ENCODE results near the gene EEF1A1. TPM values are rescaled to one million over a fixed set of nuclear protein-coding genes. Genes with fewer than 3 reads are reported as not detected.

Gene EEF1A1
- total and polyA plus RNA-seq, 2 of the 4 experiments (the other 2 are of a cell fraction): 14,757 to 30,152 TPM

DNA sequence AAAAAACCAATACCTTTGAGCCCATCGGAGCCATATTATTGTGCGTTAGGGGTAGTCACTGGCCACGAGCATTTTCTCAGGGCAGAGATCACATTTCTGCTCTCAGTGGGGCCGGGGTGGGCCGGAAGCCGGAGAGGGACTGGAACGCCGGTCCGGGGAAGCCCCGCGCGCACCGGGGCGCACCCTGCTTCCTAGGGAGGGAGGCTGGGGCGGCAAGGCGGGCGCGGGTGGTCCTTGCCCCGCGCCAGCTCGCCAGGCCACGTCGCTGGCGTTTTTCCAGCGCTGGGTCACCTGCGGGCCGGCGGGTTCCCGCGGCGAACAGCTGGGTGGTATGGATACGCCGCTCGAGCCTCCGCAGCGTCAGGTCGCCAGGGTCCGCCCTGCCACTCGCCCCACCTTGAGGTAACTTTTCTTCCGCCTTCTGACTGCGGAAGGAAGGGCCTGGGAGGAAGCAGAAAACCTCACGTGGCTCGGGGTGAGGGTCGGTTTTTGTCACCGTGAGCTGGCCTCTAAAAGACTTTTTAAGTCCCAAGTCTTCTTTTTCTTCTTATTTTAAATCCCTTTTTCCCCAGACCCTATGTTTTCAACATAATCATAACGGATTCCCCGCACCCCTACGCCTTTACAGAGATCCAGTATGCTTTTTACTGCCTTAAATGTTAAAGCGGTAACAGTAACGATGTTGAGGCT lies 2.7 kb upstream of the EEF1A1 start:
- BruUV-seq (replicated peaks): no TSS peak
- peaks cover 19% of the 10 kb centered on the region for H3K36me3 ChIP-seq (ENCODE audit: control insufficient read depth, insufficient read depth, low read length)
- H3K9ac ChIP-seq (ENCODE audit: low read depth, low read length): peak overlapping the region; percentile 80
- peaks cover 4 to 17% of the 10 kb centered on the region in 2 experiments; a peak in 2 of 4 replicates for H3K79me1 ChIP-seq (ENCODE audit: low read depth in 1 of 2, low read length in 2 of 2)
- H3K9me1 ChIP-seq (ENCODE audit: insufficient read depth, low read length): peaks cover 5% of the 10 kb centered on the region; the same call in 1 of the 2 replicates
- WGBS, 2 experiments (ENCODE audit: extremely low coverage in 2 of 2, insufficient read length in 1 of 2): 14% methylated on average over 23 of the region's 50 CpGs; no CpG with 5 or more reads in 1 of the 2 experiments
- H3K18ac ChIP-seq (ENCODE audit: low read depth, low read length): peak overlapping the region; percentile 91
- H2AFZ ChIP-seq (replicated peaks; ENCODE audit: low read length, poor library complexity): peak overlapping the region; percentile 94
- H4K5ac ChIP-seq (ENCODE audit: low read depth, low read length): peak overlapping the region; percentile 98
- H3K4me3 ChIP-seq (ENCODE audit: insufficient read depth, low read depth, low read length): peak overlapping the region; percentile 48
- H3K27ac ChIP-seq (ENCODE audit: insufficient read depth, low read length): peak overlapping the region; percentile 98
- H3K27me3 ChIP-seq (ENCODE audit: control insufficient read depth, insufficient read depth, low read length): no peaks in the 10 kb centered on the region
- ATAC-seq (ENCODE audit: low read depth) (no peak), DNase-seq (peak; percentile 16)
- H3K4me1 ChIP-seq (ENCODE audit: control insufficient read depth, insufficient read depth, low read length): peaks cover 12% of the 10 kb centered on the region
- peak overlapping the region; percentile 81 for H3K4me2 ChIP-seq (ENCODE audit: low read depth, low read length)
- H2BK15ac ChIP-seq (ENCODE audit: low read depth, low read length): peak overlapping the region; percentile 77; the same call in 2 of the 3 replicates
- H4K20me1 ChIP-seq (ENCODE audit: insufficient read depth, low read length): peaks cover 22% of the 10 kb centered on the region
- peak overlapping the region; percentile 87 to 97 for H4K8ac ChIP-seq (ENCODE audit: low read depth in 2 of 2, low read length in 2 of 2)
- ChIA-PET POLR2A (ENCODE audit: unreplicated experiment) (no interaction called here), CTCF (no interaction called here)
- H3K9me3 ChIP-seq (ENCODE audit: control insufficient read depth, insufficient read depth, low read length): no peaks in the 10 kb centered on the region
- peak overlapping the region; percentile 82 for H3K14ac ChIP-seq (replicated peaks; ENCODE audit: low read depth, low read length)
- intact Hi-C loops (cut with micrococcal nuclease) (no loop called here), in situ Hi-C loops (cut with MboI; ENCODE audit: low sequenced_read_pairs) (loop anchor here (5.0 kb wide), 1 partner anchor 59 kb away; no protein-coding TSS in a partner anchor), dilution Hi-C loops (cut with HindIII; ENCODE audit: low sequenced_read_pairs, unreplicated experiment) (no loop called here)
- peak overlapping the region; percentile 66 for H3K23ac ChIP-seq (ENCODE audit: low read depth, low read length)
- peak overlapping the region; percentile 73 for H2BK20ac ChIP-seq (ENCODE audit: low read depth, low read length)
- H4K91ac ChIP-seq (ENCODE audit: insufficient read depth, low read depth, low read length): peak overlapping the region; percentile 82
- peak overlapping the region; percentile 94 for H2BK120ac ChIP-seq (ENCODE audit: low read depth, low read length)
- peak overlapping the region; percentile 83 for H2AK5ac ChIP-seq (ENCODE audit: low read depth, low read length)
- H3K56ac ChIP-seq (ENCODE audit: extremely low read depth, insufficient read depth, low read length): peak overlapping the region; percentile 78; the same call in 1 of the 2 replicates
- H3K4ac ChIP-seq (ENCODE audit: low read depth, low read length): peak overlapping the region; percentile 89
- peak overlapping the region; percentile 92 for H2AK9ac ChIP-seq (replicated peaks; ENCODE audit: low read depth, low read length, poor library complexity)
- TF ChIP-seq NFE2L2 (IDR thresholded peaks at IDR 0.05; ENCODE audit: low read depth, low read length) (no peak), BHLHE40 (IDR thresholded peaks at IDR 0.05; ENCODE audit: low read depth, low read length) (0 out of 2 replicates have a peak, but pooled peaks have one; percentile 6)
- peak overlapping the region; percentile 95 for H2BK5ac ChIP-seq (ENCODE audit: low read depth, low read length, poor library complexity, severe bottlenecking)

Data from IMR-90 (cell line).